ENCODE data around the gene DOCK2. TPM values are rescaled to one million over a fixed set of nuclear protein-coding genes. Genes with fewer than 3 reads are reported as not detected.
A peak's percentile ranks its signal among the peaks of the same experiment; 100 is the strongest.

DOCK2 gene
- total and polyA plus RNA-seq, 9 of the 15 experiments (the other 6 are each of a cell fraction or from before 2014, with no cell fraction given), result 4.5 to 42.6 (median 20.5) TPM

DNA sequence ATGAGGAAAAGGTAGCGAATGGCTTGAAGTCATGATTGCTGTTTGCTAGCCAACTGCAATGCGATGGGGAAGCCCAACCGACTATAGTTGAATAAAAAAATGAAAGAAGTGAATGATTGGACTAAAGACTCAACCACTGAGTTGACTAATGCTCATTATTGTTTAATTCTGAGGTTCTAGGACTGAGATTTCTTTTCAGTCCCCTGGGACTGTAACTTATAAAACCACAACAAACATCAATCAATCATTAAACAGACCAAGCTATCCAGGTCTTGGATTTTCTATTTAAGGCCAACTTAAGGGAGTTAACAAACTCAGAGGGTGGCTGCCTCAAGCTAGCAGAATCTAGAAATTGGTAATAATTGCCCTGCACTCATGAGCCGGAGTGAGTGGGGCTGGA lies 154.2 kb downstream of the DOCK2 start:
- no peaks in the 10 kb centered on the region for H3K9me3 ChIP-seq (replicated peaks; ENCODE audit: control insufficient read depth, insufficient read depth, low read depth, low read length)
- WGBS (ENCODE audit: insufficient coverage, low coverage, missing lambda C conversion rate), result 51% methylated on average over 4 of the region's 4 CpGs
- no peak for TF ChIP-seq DNMT1 (IDR thresholded peaks at IDR 0.05)
- intact Hi-C loops (cut with micrococcal nuclease) (no loop called here), in situ Hi-C loops (cut with MboI) (no loop called here)
- H3K9me1 ChIP-seq (ENCODE audit: control insufficient read depth, insufficient read depth, low read length), result no peaks in the 10 kb centered on the region
- BruUV-seq (replicated peaks), result no TSS peak
- no peaks in the 10 kb centered on the region for H4K20me1 ChIP-seq (replicated peaks; ENCODE audit: control insufficient read depth, insufficient read depth, low read length)
- POLR2A ChIA-PET, result interaction anchor here (1.6 kb wide), 1 partner anchor 12 kb away, joined by 6 read pairs; no protein-coding TSS in a partner anchor
- no peaks in the 10 kb centered on the region for H3K36me3 ChIP-seq (ENCODE audit: control insufficient read depth, insufficient read depth, low read length)
- no peak overlapping the region for H3K4me2 ChIP-seq (ENCODE audit: insufficient read depth, low read length)
- H3K9ac ChIP-seq (ENCODE audit: insufficient read depth in 1 of 2, low read depth in 2 of 2, low read length in 2 of 2), result no peak overlapping the region
- H3K27me3 ChIP-seq (ENCODE audit: control insufficient read depth in 2 of 2, insufficient read depth in 2 of 2, low read length in 2 of 2), result no peaks in the 10 kb centered on the region
- FAIRE-seq (no peak), DNase-seq (ENCODE audit: extremely low read depth in 1 of 4, low spot score in 3 of 4) (no peak), ATAC-seq (no peak)
- H3K4me3 ChIP-seq, result no peak overlapping the region
- no peak overlapping the region for H3K27ac ChIP-seq (ENCODE audit: extremely low read depth, low read depth, low read length)
- no peaks in the 10 kb centered on the region for H3K79me2 ChIP-seq (ENCODE audit: control insufficient read depth, insufficient read depth, low read length)
- no peak overlapping the region for H2AFZ ChIP-seq (ENCODE audit: low read depth, low read length)
- no peaks in the 10 kb centered on the region; a peak in 1 of 5 replicates for H3K4me1 ChIP-seq (replicated peaks in 1 of 2; ENCODE audit: control insufficient read depth in 2 of 2, insufficient read depth in 2 of 2, low read length in 2 of 2)
- CTCF ChIA-PET (ENCODE audit: low intra/inter-chr PET ratio), result no interaction called here

DNA sequence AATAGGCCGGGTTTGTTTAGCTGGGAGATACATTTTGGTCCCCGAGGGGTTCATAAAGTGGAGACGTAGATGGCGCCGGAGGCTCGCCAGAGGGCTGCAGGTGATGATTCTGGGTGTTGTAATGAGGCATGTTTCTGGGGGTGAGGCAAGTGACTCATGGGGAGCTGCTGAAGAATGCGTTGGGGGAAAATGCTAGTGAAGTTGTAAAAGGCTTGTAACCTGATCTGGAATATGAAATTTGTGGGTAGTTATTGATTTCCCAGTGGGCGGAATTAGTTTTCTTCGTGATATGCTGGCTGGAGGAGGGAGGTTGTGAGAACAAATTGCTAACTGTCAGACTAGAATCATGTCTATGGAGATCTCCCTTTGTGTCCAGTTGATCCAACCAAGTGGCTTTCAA lies 158.3 kb downstream of the DOCK2 start:
- no TSS peak for BruUV-seq (replicated peaks)
- no peak overlapping the region for H3K4me2 ChIP-seq (ENCODE audit: insufficient read depth, low read length)
- ChIA-PET CTCF (ENCODE audit: low intra/inter-chr PET ratio) (no interaction called here), POLR2A (no interaction called here)
- peak in 2 of 4 experiments; percentile 20 to 38 for DNase-seq (ENCODE audit: extremely low read depth in 1 of 4, low spot score in 3 of 4)
- H3K9ac ChIP-seq (ENCODE audit: insufficient read depth in 1 of 2, low read depth in 2 of 2, low read length in 2 of 2), result no peak overlapping the region
- no peaks in the 10 kb centered on the region for H3K27me3 ChIP-seq (ENCODE audit: control insufficient read depth in 2 of 2, insufficient read depth in 2 of 2, low read length in 2 of 2)
- in situ Hi-C loops (cut with MboI) (no loop called here), intact Hi-C loops (cut with micrococcal nuclease) (no loop called here)
- no peaks in the 10 kb centered on the region; a peak in 1 of 5 replicates for H3K4me1 ChIP-seq (replicated peaks in 1 of 2; ENCODE audit: control insufficient read depth in 2 of 2, insufficient read depth in 2 of 2, low read length in 2 of 2)
- no peak overlapping the region for H3K27ac ChIP-seq (ENCODE audit: extremely low read depth, low read depth, low read length)
- H3K9me1 ChIP-seq (ENCODE audit: control insufficient read depth, insufficient read depth, low read length), result no peaks in the 10 kb centered on the region
- H3K36me3 ChIP-seq (ENCODE audit: control insufficient read depth, insufficient read depth, low read length), result no peaks in the 10 kb centered on the region
- no peaks in the 10 kb centered on the region for H3K9me3 ChIP-seq (replicated peaks; ENCODE audit: control insufficient read depth, insufficient read depth, low read depth, low read length)
- H2AFZ ChIP-seq (ENCODE audit: low read depth, low read length), result no peak overlapping the region
- no peak for FAIRE-seq
- ATAC-seq, result no peak
- H4K20me1 ChIP-seq (replicated peaks; ENCODE audit: control insufficient read depth, insufficient read depth, low read length), result no peaks in the 10 kb centered on the region
- no peak overlapping the region for H3K4me3 ChIP-seq
- no peaks in the 10 kb centered on the region for H3K79me2 ChIP-seq (ENCODE audit: control insufficient read depth, insufficient read depth, low read length)
- WGBS (ENCODE audit: insufficient coverage, low coverage, missing lambda C conversion rate), result 55% methylated on average over 9 of the region's 9 CpGs
- TF ChIP-seq RAD21 (CRISPR knock-in tag; conservative IDR thresholded peaks at IDR 0.05 in 1 of 2, IDR thresholded peaks at IDR 0.05 in 1 of 2) (peak in 1 of 2 experiments; percentile 38; a peak in 2 of 4 replicates), L3MBTL2 (IDR thresholded peaks at IDR 0.05) (no peak), ZNF282 (CRISPR knock-in tag; IDR thresholded peaks at IDR 0.05) (no peak), DIDO1 (tag; IDR thresholded peaks at IDR 0.05; ENCODE audit: low read depth) (no peak), SAP30 (IDR thresholded peaks at IDR 0.05; ENCODE audit: borderline replicate concordance, insufficient read depth, low read depth, low read length, poor library complexity, severe bottlenecking) (no peak)
- TF ChIP-seq, protein P1, sequence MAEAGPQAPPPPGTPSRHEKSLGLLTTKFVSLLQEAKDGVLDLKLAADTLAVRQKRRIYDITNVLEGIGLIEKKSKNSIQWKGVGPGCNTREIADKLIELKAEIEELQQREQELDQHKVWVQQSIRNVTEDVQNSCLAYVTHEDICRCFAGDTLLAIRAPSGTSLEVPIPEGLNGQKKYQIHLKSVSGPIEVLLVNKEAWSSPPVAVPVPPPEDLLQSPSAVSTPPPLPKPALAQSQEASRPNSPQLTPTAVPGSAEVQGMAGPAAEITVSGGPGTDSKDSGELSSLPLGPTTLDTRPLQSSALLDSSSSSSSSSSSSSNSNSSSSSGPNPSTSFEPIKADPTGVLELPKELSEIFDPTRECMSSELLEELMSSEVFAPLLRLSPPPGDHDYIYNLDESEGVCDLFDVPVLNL (CRISPR knock-in tag; IDR thresholded peaks at IDR 0.05; ENCODE audit: low read depth), result no peak
- TF ChIP-seq, protein P2, sequence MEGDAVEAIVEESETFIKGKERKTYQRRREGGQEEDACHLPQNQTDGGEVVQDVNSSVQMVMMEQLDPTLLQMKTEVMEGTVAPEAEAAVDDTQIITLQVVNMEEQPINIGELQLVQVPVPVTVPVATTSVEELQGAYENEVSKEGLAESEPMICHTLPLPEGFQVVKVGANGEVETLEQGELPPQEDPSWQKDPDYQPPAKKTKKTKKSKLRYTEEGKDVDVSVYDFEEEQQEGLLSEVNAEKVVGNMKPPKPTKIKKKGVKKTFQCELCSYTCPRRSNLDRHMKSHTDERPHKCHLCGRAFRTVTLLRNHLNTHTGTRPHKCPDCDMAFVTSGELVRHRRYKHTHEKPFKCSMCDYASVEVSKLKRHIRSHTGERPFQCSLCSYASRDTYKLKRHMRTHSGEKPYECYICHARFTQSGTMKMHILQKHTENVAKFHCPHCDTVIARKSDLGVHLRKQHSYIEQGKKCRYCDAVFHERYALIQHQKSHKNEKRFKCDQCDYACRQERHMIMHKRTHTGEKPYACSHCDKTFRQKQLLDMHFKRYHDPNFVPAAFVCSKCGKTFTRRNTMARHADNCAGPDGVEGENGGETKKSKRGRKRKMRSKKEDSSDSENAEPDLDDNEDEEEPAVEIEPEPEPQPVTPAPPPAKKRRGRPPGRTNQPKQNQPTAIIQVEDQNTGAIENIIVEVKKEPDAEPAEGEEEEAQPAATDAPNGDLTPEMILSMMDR (IDR thresholded peaks at IDR 0.05 in 2 of 3, conservative IDR thresholded peaks at IDR 0.05 in 1 of 3; ENCODE audit: insufficient read depth in 2 of 3, low read depth in 1 of 3, low read length in 3 of 3), result peak; percentile 13 to 40 (median 21); a peak in 3 of 6 replicates
- TF ChIP-seq, protein P3, sequence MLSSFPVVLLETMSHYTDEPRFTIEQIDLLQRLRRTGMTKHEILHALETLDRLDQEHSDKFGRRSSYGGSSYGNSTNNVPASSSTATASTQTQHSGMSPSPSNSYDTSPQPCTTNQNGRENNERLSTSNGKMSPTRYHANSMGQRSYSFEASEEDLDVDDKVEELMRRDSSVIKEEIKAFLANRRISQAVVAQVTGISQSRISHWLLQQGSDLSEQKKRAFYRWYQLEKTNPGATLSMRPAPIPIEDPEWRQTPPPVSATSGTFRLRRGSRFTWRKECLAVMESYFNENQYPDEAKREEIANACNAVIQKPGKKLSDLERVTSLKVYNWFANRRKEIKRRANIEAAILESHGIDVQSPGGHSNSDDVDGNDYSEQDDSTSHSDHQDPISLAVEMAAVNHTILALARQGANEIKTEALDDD (IDR thresholded peaks at IDR 0.05), result peak; percentile 47; the same call in 1 of the 2 replicates
- TF ChIP-seq, protein P4, sequence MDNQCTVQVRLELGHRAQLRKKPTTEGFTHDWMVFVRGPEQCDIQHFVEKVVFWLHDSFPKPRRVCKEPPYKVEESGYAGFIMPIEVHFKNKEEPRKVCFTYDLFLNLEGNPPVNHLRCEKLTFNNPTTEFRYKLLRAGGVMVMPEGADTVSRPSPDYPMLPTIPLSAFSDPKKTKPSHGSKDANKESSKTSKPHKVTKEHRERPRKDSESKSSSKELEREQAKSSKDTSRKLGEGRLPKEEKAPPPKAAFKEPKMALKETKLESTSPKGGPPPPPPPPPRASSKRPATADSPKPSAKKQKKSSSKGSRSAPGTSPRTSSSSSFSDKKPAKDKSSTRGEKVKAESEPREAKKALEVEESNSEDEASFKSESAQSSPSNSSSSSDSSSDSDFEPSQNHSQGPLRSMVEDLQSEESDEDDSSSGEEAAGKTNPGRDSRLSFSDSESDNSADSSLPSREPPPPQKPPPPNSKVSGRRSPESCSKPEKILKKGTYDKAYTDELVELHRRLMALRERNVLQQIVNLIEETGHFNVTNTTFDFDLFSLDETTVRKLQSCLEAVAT (IDR thresholded peaks at IDR 0.05), result no peak

Measured in K562 (cell line).